GM13977 (cell line): ENCODE measurements around the gene DIPK1B.

Source experiments
- DNase-seq: peaks from one replicate; pipeline ENCODE4 v3.0.0; 2012; ENCODE audit warnings: low spot score
- in situ Hi-C: fragments of 300-500 bp; cut with MboI; formaldehyde crosslinking; loops from one replicate; pipeline ENCODE4 v1.12.0; 2022; ENCODE audit warnings: low sequenced_read_pairs, low pct_unique_long_range_greater_than_20kb, mixed read lengths, inconsistent platforms; ENCODE audit not compliant: unreplicated experiment
- TF ChIP-seq, protein P1 (sequence below): IDR thresholded peaks from 2 replicates; pipeline ENCODE4 v1.5.1; 2012; ENCODE audit warnings: mild to moderate bottlenecking, control low read depth; ENCODE audit not compliant: insufficient read depth; ENCODE audit errors: extremely low read depth, missing control alignments

The DIPK1B gene

GRCh38 chr9:136686794-136687711, 25.3 kb upstream of the DIPK1B start, which contains the start of gene AGPAT2:
Gene AGPAT2 (minus strand): TSS chr9:136687457. CDS start chr9:136687357, 100 bp downstream.
- TF ChIP-seq, protein P1, sequence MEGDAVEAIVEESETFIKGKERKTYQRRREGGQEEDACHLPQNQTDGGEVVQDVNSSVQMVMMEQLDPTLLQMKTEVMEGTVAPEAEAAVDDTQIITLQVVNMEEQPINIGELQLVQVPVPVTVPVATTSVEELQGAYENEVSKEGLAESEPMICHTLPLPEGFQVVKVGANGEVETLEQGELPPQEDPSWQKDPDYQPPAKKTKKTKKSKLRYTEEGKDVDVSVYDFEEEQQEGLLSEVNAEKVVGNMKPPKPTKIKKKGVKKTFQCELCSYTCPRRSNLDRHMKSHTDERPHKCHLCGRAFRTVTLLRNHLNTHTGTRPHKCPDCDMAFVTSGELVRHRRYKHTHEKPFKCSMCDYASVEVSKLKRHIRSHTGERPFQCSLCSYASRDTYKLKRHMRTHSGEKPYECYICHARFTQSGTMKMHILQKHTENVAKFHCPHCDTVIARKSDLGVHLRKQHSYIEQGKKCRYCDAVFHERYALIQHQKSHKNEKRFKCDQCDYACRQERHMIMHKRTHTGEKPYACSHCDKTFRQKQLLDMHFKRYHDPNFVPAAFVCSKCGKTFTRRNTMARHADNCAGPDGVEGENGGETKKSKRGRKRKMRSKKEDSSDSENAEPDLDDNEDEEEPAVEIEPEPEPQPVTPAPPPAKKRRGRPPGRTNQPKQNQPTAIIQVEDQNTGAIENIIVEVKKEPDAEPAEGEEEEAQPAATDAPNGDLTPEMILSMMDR: no peak
- in situ Hi-C loops: no loop called here
- DNase-seq: peak; percentile 99

DNA sequence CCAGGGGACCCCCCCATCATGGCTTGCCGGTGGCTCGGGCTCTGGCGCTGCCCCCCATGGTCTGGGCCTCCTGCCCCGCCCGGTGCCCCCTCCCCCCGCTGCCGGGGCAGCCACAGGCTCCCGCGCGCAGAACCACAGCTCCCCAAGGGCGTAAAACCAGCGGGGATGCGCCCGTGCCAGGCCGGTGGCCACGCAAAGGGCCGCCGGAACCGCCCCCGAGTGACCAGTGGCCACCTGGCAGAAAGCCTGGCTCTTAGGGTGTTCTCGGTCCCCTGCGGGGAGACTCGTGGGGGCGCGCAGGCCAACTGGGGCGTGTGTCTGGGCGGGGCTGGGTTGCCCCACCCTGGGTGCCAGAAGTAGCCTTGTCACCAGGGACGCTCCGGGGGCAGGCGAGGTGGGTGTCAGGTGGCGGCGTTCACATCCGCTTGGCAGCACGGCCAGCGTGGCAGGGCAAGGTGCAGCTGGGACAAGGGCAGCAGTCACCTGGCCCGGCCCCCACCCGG, 24.6 kb upstream of the DIPK1B start:
- TF ChIP-seq, protein P1: no peak
- no peak for DNase-seq
- in situ Hi-C loops: no loop called here

GRCh38 chr9:136688274-136689107, 23.9 kb upstream of the DIPK1B start:
- DNase-seq: peak; percentile 78
- TF ChIP-seq, protein P1: no peak
- in situ Hi-C loops: no loop called here

GRCh38 chr9:136689108-136689460, 23.3 kb upstream of the DIPK1B start:
- DNase-seq: no peak
- TF ChIP-seq, protein P1: no peak
- in situ Hi-C loops: no loop called here

GRCh38 chr9:136690104-136690805, 22.1 kb upstream of the DIPK1B start:
- DNase-seq: no peak
- TF ChIP-seq, protein P1: no peak

DNA sequence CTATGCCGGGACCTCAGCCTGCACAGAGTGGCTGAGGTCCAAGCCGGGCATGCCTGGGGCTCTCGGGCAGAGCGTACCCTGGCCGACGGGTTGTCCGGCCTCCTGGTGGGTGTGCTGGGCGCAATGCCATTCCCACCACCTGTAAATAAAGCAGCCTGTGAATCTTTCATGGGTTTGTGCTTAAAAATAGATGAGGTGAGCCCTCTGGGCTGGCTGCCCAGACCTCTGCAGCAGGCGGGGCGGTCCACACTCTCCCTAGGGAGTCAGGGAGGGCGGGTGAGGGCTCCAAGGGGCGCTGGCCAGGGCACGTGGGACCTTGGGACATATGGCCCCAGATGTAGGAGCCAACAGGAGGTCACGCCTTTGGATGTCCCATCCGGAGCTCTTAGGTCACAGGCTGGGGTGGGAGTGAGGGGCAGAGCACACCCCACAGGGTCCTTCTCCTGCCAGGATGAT, 21.5 kb upstream of the DIPK1B start:
- in situ Hi-C loops: no loop called here
- TF ChIP-seq, protein P1: no peak
- DNase-seq: no peak

More at GRCh38 chr9:136690104-136690805, 22.1 kb upstream of the DIPK1B start:
- in situ Hi-C loops: no loop called here
